Measurements from ENCODE around the gene SGPL1. TPM values are rescaled to one million over a fixed set of nuclear protein-coding genes. Genes with fewer than 3 reads are reported as not detected.

SGPL1 gene
- total RNA-seq, 2 experiments from 2014 or later, result 15.1 to 16.9 TPM

DNA sequence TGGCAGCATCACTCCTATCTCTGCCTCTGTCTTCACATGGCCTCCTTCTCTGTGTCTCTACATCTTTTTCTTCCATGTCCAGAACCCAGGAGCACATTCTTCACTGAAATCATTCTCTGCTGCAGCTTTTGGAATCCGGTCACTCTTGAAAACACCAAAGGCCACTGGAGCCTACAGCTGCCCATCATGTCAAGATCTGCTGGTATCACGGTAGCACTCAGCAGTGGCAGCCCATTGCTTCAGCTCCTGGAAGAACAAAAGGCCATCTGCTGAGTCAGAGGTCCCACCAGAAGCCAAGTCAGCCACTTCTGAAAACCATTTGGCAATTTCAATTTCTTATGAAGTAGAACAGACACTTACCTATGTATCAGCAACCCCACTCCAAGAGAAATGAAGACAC is 78.7 kb downstream of the SGPL1 start:
- ATAC-seq (ENCODE audit: poor library complexity), result no peak
- H3K4me3 Mint-ChIP-seq, result no peak overlapping the region
- H3K9me3 Mint-ChIP-seq, result no peaks in the 10 kb centered on the region
- Histone ChIP-seq H3K9me3 (ENCODE audit: control insufficient read depth in 1 of 2, insufficient read depth in 1 of 2, low read length in 2 of 2) (no peaks in the 10 kb centered on the region), H3K4me1 (ENCODE audit: insufficient read depth, low read length) (no peaks in the 10 kb centered on the region), H3K36me3 (ENCODE audit: insufficient read depth, low read length) (no peaks in the 10 kb centered on the region), H3K4me3 (ENCODE audit: low read length) (no peak overlapping the region), H3K27me3 (ENCODE audit: control insufficient read depth in 1 of 2, insufficient read depth in 2 of 2, low read length in 2 of 2) (no peaks in the 10 kb centered on the region), H3K27ac (ENCODE audit: low read depth in 1 of 2, low read length in 2 of 2) (no peak overlapping the region)
- ChIA-PET CTCF (no interaction called here), POLR2A (no interaction called here)
- H3K27me3 Mint-ChIP-seq, result no peaks in the 10 kb centered on the region
- no peak overlapping the region for H3K27ac Mint-ChIP-seq
- TF ChIP-seq, protein P1, sequence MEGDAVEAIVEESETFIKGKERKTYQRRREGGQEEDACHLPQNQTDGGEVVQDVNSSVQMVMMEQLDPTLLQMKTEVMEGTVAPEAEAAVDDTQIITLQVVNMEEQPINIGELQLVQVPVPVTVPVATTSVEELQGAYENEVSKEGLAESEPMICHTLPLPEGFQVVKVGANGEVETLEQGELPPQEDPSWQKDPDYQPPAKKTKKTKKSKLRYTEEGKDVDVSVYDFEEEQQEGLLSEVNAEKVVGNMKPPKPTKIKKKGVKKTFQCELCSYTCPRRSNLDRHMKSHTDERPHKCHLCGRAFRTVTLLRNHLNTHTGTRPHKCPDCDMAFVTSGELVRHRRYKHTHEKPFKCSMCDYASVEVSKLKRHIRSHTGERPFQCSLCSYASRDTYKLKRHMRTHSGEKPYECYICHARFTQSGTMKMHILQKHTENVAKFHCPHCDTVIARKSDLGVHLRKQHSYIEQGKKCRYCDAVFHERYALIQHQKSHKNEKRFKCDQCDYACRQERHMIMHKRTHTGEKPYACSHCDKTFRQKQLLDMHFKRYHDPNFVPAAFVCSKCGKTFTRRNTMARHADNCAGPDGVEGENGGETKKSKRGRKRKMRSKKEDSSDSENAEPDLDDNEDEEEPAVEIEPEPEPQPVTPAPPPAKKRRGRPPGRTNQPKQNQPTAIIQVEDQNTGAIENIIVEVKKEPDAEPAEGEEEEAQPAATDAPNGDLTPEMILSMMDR (IDR thresholded peaks at IDR 0.05), result no peak
- H3K36me3 Mint-ChIP-seq (ENCODE audit: low read depth), result no peaks in the 10 kb centered on the region
- H3K4me1 Mint-ChIP-seq (ENCODE audit: low read depth), result no peaks in the 10 kb centered on the region
- no peak for DNase-seq
- intact Hi-C loops (cut with DNase I, micrococcal nuclease), result no loop called here

- ChIA-PET CTCF (no interaction called here), POLR2A (no interaction called here)
- Mint-ChIP-seq H3K9me3 (no peaks in the 10 kb centered on the region), H3K27ac (no peak overlapping the region), H3K4me3 (no peak overlapping the region), H3K4me1 (ENCODE audit: low read depth) (no peaks in the 10 kb centered on the region), H3K36me3 (ENCODE audit: low read depth) (no peaks in the 10 kb centered on the region), H3K27me3 (no peaks in the 10 kb centered on the region)
- DNase-seq, result no peak
- TF ChIP-seq, protein P1 (IDR thresholded peaks at IDR 0.05), result no peak
- Histone ChIP-seq H3K36me3 (ENCODE audit: insufficient read depth, low read length) (no peaks in the 10 kb centered on the region), H3K27ac (ENCODE audit: low read depth in 1 of 2, low read length in 2 of 2) (no peak overlapping the region), H3K9me3 (ENCODE audit: control insufficient read depth in 1 of 2, insufficient read depth in 1 of 2, low read length in 2 of 2) (no peaks in the 10 kb centered on the region), H3K4me1 (ENCODE audit: insufficient read depth, low read length) (no peaks in the 10 kb centered on the region), H3K27me3 (ENCODE audit: control insufficient read depth in 1 of 2, insufficient read depth in 2 of 2, low read length in 2 of 2) (no peaks in the 10 kb centered on the region), H3K4me3 (ENCODE audit: low read length) (no peak overlapping the region)
- ATAC-seq (ENCODE audit: poor library complexity), result no peak
- intact Hi-C loops (cut with DNase I, micrococcal nuclease), result no loop called here
Observed at GRCh38 chr10:70896551-70896950, 80.8 kb downstream of the SGPL1 start.

DNA sequence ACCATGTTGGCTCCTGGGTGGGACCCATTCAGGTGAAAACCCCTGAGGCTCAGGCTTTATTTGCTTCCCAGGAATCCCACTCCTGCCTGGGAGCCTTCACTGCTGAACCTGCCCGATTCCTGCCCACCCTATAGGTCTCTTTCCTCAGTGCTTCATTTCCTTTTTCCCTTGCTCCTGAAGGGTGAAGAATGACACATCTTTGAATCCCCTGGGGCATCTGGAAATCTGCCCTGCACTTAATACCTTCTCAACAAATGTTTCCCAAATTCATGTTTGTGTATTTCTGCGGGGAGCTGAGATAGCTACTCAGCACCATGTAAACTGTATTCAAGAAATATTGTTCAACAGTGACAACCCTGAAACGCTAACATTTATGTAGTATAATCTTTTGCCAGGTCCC is 82.9 kb downstream of the SGPL1 start:
- ChIA-PET CTCF (no interaction called here), POLR2A (no interaction called here)

More for the DNA sequence above, 82.9 kb downstream of the SGPL1 start:
- H3K36me3 ChIP-seq (ENCODE audit: insufficient read depth, low read length), result no peaks in the 10 kb centered on the region
- H3K4me1 ChIP-seq (ENCODE audit: insufficient read depth, low read length), result no peaks in the 10 kb centered on the region
- peaks cover 4% of the 10 kb centered on the region for H3K27me3 Mint-ChIP-seq
- TF ChIP-seq, protein P1 (IDR thresholded peaks at IDR 0.05), result no peak
- no peaks in the 10 kb centered on the region for H3K9me3 Mint-ChIP-seq
- no peaks in the 10 kb centered on the region for H3K4me1 Mint-ChIP-seq (ENCODE audit: low read depth)
- no peaks in the 10 kb centered on the region for H3K36me3 Mint-ChIP-seq (ENCODE audit: low read depth)
- H3K27ac Mint-ChIP-seq, result no peak overlapping the region
- DNase-seq (no peak), ATAC-seq (ENCODE audit: poor library complexity) (no peak)
- peaks cover 0 to 2% of the 10 kb centered on the region in 2 experiments for H3K27me3 ChIP-seq (ENCODE audit: control insufficient read depth in 1 of 2, insufficient read depth in 2 of 2, low read length in 2 of 2)
- intact Hi-C loops (cut with DNase I, micrococcal nuclease), result no loop called here
- H3K4me3 ChIP-seq (ENCODE audit: low read length), result no peak overlapping the region
- H3K27ac ChIP-seq (ENCODE audit: low read depth in 1 of 2, low read length in 2 of 2), result no peak overlapping the region
- no peaks in the 10 kb centered on the region for H3K9me3 ChIP-seq (ENCODE audit: control insufficient read depth in 1 of 2, insufficient read depth in 1 of 2, low read length in 2 of 2)
- H3K4me3 Mint-ChIP-seq, result no peak overlapping the region
